Testis (tissue), 3 donors: ENCODE data around the gene WDR44. TPM values are rescaled to one million over a fixed set of nuclear protein-coding genes. Genes with fewer than 3 reads are reported as not detected.

Experiments used
- DNase-seq: peaks from one replicate; pipeline ENCODE4 v3.0.0-alpha.2; 2019
- H3K27ac ChIP-seq, 2 donors: fragments of 200-600 bp; sonication (generic); one replicate each; pipeline ENCODE4 v1.5.1; 2019
- H3K27me3 ChIP-seq: fragments of 200-600 bp; sonication (generic); one replicate; pipeline ENCODE4 v1.5.1; 2019
- H3K36me3 ChIP-seq: fragments of 200-600 bp; sonication (generic); one replicate; pipeline ENCODE4 v1.5.1; 2017; ENCODE audit warnings: low read depth; ENCODE audit errors: missing control alignments
- H3K4me1 ChIP-seq: fragments of 200-600 bp; sonication (generic); one replicate; pipeline ENCODE4 v1.5.1; 2019
- H3K4me3 ChIP-seq, 2 donors: fragments of 200-600 bp; sonication (generic); one replicate each; pipeline ENCODE4 v1.5.1; 2017 to 2019
- H3K9me3 ChIP-seq: fragments of 200-600 bp; sonication (generic); one replicate; pipeline ENCODE4 v1.5.1; 2017
- CTCF ChIP-seq, 3 experiments: fragments of 450-650 bp in 2 of 3; fragments of 200-600 bp in 1 of 3; sonication (generic) in 1 of 3; IDR thresholded peaks; one replicate each; pipeline ENCODE4 v1.5.1; 2016 to 2019; ENCODE audit warnings: antibody characterized with exemption in 3 of 3, mild to moderate bottlenecking in 2 of 3, moderate library complexity in 1 of 3
- POLR2A ChIP-seq: fragments of 450-650 bp; IDR thresholded peaks from one replicate; pipeline ENCODE4 v1.6.1; 2017; ENCODE audit warnings: antibody characterized with exemption, mild to moderate bottlenecking, moderate library complexity
- WGBS, 2 donors: methylation state at CpG; one replicate each; pipeline ENCODE4 v1.1.5; 2018; 5-methylcytosine and 5-hydroxymethylcytosine counted together
- intact Hi-C: fragments of 100-400 bp; cut with DNase I; formaldehyde crosslinking; loops from one replicate; pipeline ENCODE4 v1.15.1; 2023; ENCODE audit warnings: low total_unique reads
- polyA plus RNA-seq: library from polyadenylated mRNA; stranded (reverse); fragments of 350-450 nt; fragmentation: Illumina TruSeq; extraction: RNeasy Lipid Tissue Mini Kit (QIAGEN cat#74804); gene quantifications from one replicate; pipeline ENCODE4 v1.2.3, GENCODE V29; 2014; ENCODE audit warnings: low read depth, low replicate concordance; ENCODE audit not compliant: insufficient read depth
- total RNA-seq, 2 donors: library from RNA; depleted of rRNA; stranded (reverse); fragments of >200 nt; gene quantifications; one replicate each; pipeline ENCODE4 v1.2.3, GENCODE V29; 2016

Gene WDR44
- total and polyA plus RNA-seq, 3 donors from 2014 or later: 13.1 to 26.8 (median 25.0) TPM

GRCh38 chrX:118349188-118349587, 3.3 kb downstream of the WDR44 start:
- 88 to 90% methylated on average over 2 of the region's 2 CpGs for whole genome bisulfite sequencing, 2 donors
- no peak for TF ChIP-seq CTCF (IDR thresholded peaks at IDR 0.05)
- no peak for TF ChIP-seq POLR2A
- no peak for DNase-seq
- Histone ChIP-seq H3K36me3 (no peaks in the 10 kb centered on the region), H3K27me3 (no peaks in the 10 kb centered on the region), H3K4me1 (peaks cover 12% of the 10 kb centered on the region), H3K4me3 (no peak overlapping the region), H3K9me3 (no peaks in the 10 kb centered on the region), H3K27ac (no peak overlapping the region)
- intact Hi-C loops: no loop called here

GRCh38 chrX:118350221-118350620, 4.3 kb downstream of the WDR44 start:
- H3K27ac ChIP-seq: no peak overlapping the region
- H3K4me3 ChIP-seq: no peak overlapping the region
- intact Hi-C loops: no loop called here
- no peaks in the 10 kb centered on the region for H3K27me3 ChIP-seq
- TF ChIP-seq POLR2A (no peak), CTCF (IDR thresholded peaks at IDR 0.05) (no peak)
- 23 to 41% methylated on average over 6 of the region's 6 CpGs for WGBS, 2 donors
- DNase-seq: no peak
- peaks cover 12% of the 10 kb centered on the region for H3K4me1 ChIP-seq
- no peaks in the 10 kb centered on the region for H3K36me3 ChIP-seq
- no peaks in the 10 kb centered on the region for H3K9me3 ChIP-seq

- no peak overlapping the region for H3K27ac ChIP-seq
- H3K36me3 ChIP-seq: no peaks in the 10 kb centered on the region
- no peak overlapping the region for H3K4me3 ChIP-seq
- peaks cover 12% of the 10 kb centered on the region for H3K4me1 ChIP-seq
- no peaks in the 10 kb centered on the region for H3K9me3 ChIP-seq
- 62 to 75% methylated on average over 1 of the region's 1 CpG for WGBS, 2 donors
- DNase-seq: no peak
- intact Hi-C loops: no loop called here
- no peaks in the 10 kb centered on the region for H3K27me3 ChIP-seq
- TF ChIP-seq POLR2A: no peak
- no peak for TF ChIP-seq CTCF (IDR thresholded peaks at IDR 0.05)
Observed at GRCh38 chrX:118350706-118351105, 4.8 kb downstream of the WDR44 start.

GRCh38 chrX:118352566-118352965, 6.7 kb downstream of the WDR44 start:
- H3K9me3 ChIP-seq: no peaks in the 10 kb centered on the region
- H3K4me3 ChIP-seq: no peak overlapping the region
- TF ChIP-seq CTCF (IDR thresholded peaks at IDR 0.05) (no peak), POLR2A (no peak)
- peaks cover 11% of the 10 kb centered on the region for H3K4me1 ChIP-seq
- H3K36me3 ChIP-seq: no peaks in the 10 kb centered on the region
- no peak overlapping the region for H3K27ac ChIP-seq
- no peak for DNase-seq
- intact Hi-C loops: no loop called here
- no peaks in the 10 kb centered on the region for H3K27me3 ChIP-seq

GRCh38 chrX:118353081-118353850, 7.4 kb downstream of the WDR44 start:
- H3K9me3 ChIP-seq: no peaks in the 10 kb centered on the region
- H3K27ac ChIP-seq: no peak overlapping the region
- DNase-seq: no peak
- no peaks in the 10 kb centered on the region for H3K27me3 ChIP-seq
- no peak overlapping the region for H3K4me3 ChIP-seq
- 65 to 77% methylated on average over 4 of the region's 4 CpGs for WGBS, 2 donors
- no peaks in the 10 kb centered on the region for H3K36me3 ChIP-seq
- H3K4me1 ChIP-seq: peaks cover 6% of the 10 kb centered on the region
- TF ChIP-seq CTCF (IDR thresholded peaks at IDR 0.05) (no peak), POLR2A (no peak)
- intact Hi-C loops: no loop called here
